Adrenal gland (tissue), 12 donors: ENCODE data around the gene PGM3. TPM values are rescaled to one million over a fixed set of nuclear protein-coding genes. Genes with fewer than 3 reads are reported as not detected.

ENCODE experiments used
- DNase-seq, 7 donors: peaks; one replicate each; pipeline ENCODE4 v3.0.0-alpha.2; 2019 to 2020
- H3K27ac ChIP-seq, 5 donors: fragments of 200-600 bp; sonication (generic) in 4 of 5; 1 replicate in 3 of 5; 2 replicates in 2 of 5; pipeline versions ENCODE4 v1.5.1 to v1.8.0; 2016 to 2020; ENCODE audit warnings: mild to moderate bottlenecking in 1 of 5
- H3K27me3 ChIP-seq: fragments of 200-600 bp; 2 replicates; pipeline ENCODE4 v1.8.0; 2021
- H3K36me3 ChIP-seq, 2 donors: fragments of 200-600 bp; replicated peaks in 1 of 2; 1 replicate in 1 of 2; 2 replicates in 1 of 2; pipeline versions ENCODE4 v1.5.1 to v1.8.0; 2018 to 2022
- H3K4me1 ChIP-seq, 2 donors: fragments of 200-600 bp; replicated peaks in 1 of 2; 1 replicate in 1 of 2; 2 replicates in 1 of 2; pipeline versions ENCODE4 v1.5.1 to v1.8.0; 2018 to 2021
- H3K4me3 ChIP-seq, 4 donors: fragments of 200-600 bp; sonication (generic) in 3 of 4; one replicate each; pipeline ENCODE4 v1.5.1; 2016 to 2018
- H3K9me3 ChIP-seq, 3 donors: fragments of 200-600 bp; sonication (generic) in 1 of 3; replicated peaks in 1 of 3; 1 replicate in 2 of 3; 2 replicates in 1 of 3; pipeline versions ENCODE4 v1.5.1 to v1.8.0; 2016 to 2021
- POLR2A ChIP-seq, 2 donors: fragments of 450-650 bp; IDR thresholded peaks; one replicate each; pipeline ENCODE4 v1.6.1; 2017; ENCODE audit warnings: antibody characterized with exemption in 2 of 2, mild to moderate bottlenecking in 2 of 2, moderate library complexity in 1 of 2
- WGBS, 4 donors: extraction: QIAGEN DNeasy Blood & Tissue Kit in 2 of 4; methylation state at CpG; one replicate each; pipeline versions ENCODE4 v1.1.5 to v1.1.7; 2013 to 2017; 5-methylcytosine and 5-hydroxymethylcytosine counted together
- intact Hi-C, 2 donors: fragments of 100-400 bp; cut with DNase I; formaldehyde crosslinking; loops; one replicate each; pipeline versions ENCODE4 v1.14.1 to v1.15.0; 2022 to 2023
- polyA plus RNA-seq, 3 donors: library from polyadenylated mRNA; stranded (reverse); fragments of 200-250 nt in 2 of 3; fragments of 350-450 nt in 1 of 3; fragmentation: Illumina TruSeq in 1 of 3; extraction: RNeasy Lipid Tissue Mini Kit (QIAGEN cat#74804) in 1 of 3; gene quantifications; one replicate each; pipeline ENCODE4 v1.2.3, GENCODE V29; 2013 to 2014
- total RNA-seq, 9 donors: library from RNA; depleted of rRNA in 4 of 9; stranded (reverse); fragments of >200 nt in 4 of 9; fragments of 120-200 nt in 1 of 9; fragmentation: NEBNext Ultra II Directional in 1 of 9; extraction: Animal tissue kit (Norgen Biotek cat#: 25700) in 1 of 9; gene quantifications; one replicate each; pipeline versions ENCODE4 v1.1.0 to v1.2.4, GENCODE V29; 2013 to 2023
- TF ChIP-seq, protein P1 (sequence below), 6 experiments: fragments of 450-650 bp in 4 of 6; fragments of 200-600 bp in 2 of 6; sonication (generic) in 1 of 6; IDR thresholded peaks; 1 replicate in 5 of 6; 2 replicates in 1 of 6; pipeline versions ENCODE4 v1.5.1 to v1.8.0; 2016 to 2021; ENCODE audit warnings: antibody characterized with exemption in 6 of 6, mild to moderate bottlenecking in 2 of 6, moderate library complexity in 1 of 6
- donor health status: healthy with polysubstance abuse.
- donor health status: Bipolar disorder and iron deficiency.
- donor health status: DM: yes; HTN: yes; CAD: no.
- donor health status: DM: no; HTN: no; CAD: no.
- donor health status: DM: no; HTN: no; CAD: no.
- donor health status: DM: yes; HTN: yes; CAD: no.

The PGM3 gene
- total and polyA plus RNA-seq, 12 donors: 14.7 to 124 (median 40.4) TPM

DNA sequence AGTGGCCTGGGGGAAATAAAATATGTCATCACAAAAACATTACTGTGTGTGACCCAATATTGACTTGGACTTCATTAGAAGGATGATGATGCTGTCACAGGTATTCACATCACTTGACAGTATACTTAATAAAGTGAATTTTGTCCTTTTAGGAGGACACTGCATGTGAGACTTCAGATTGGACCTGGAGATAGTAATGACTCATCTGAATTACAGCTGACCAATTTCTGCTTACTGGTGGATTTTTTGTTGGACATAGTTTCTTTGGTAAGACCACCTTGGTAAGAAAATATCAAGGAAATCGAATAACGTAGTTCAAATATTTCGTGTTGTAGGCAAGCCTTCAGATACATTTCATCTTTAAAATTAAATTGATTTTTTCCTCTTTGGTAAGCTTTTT is 68.5 kb downstream of the PGM3 start:
- H3K9me3 ChIP-seq: no peaks in the 10 kb centered on the region
- H3K27ac ChIP-seq: no peak overlapping the region
- TF ChIP-seq, protein P1, sequence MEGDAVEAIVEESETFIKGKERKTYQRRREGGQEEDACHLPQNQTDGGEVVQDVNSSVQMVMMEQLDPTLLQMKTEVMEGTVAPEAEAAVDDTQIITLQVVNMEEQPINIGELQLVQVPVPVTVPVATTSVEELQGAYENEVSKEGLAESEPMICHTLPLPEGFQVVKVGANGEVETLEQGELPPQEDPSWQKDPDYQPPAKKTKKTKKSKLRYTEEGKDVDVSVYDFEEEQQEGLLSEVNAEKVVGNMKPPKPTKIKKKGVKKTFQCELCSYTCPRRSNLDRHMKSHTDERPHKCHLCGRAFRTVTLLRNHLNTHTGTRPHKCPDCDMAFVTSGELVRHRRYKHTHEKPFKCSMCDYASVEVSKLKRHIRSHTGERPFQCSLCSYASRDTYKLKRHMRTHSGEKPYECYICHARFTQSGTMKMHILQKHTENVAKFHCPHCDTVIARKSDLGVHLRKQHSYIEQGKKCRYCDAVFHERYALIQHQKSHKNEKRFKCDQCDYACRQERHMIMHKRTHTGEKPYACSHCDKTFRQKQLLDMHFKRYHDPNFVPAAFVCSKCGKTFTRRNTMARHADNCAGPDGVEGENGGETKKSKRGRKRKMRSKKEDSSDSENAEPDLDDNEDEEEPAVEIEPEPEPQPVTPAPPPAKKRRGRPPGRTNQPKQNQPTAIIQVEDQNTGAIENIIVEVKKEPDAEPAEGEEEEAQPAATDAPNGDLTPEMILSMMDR (IDR thresholded peaks at IDR 0.05): no peak
- TF ChIP-seq POLR2A (IDR thresholded peaks at IDR 0.05): no peak
- intact Hi-C loops: no loop called here
- peaks cover 0 to 38% of the 10 kb centered on the region in 2 donors for H3K36me3 ChIP-seq
- H3K27me3 ChIP-seq: no peaks in the 10 kb centered on the region
- WGBS, 4 donors: 91 to 98% (median 97%) methylated on average over 3 of the region's 3 CpGs
- H3K4me1 ChIP-seq: no peaks in the 10 kb centered on the region
- no peak overlapping the region for H3K4me3 ChIP-seq
- DNase-seq: no peak

DNA sequence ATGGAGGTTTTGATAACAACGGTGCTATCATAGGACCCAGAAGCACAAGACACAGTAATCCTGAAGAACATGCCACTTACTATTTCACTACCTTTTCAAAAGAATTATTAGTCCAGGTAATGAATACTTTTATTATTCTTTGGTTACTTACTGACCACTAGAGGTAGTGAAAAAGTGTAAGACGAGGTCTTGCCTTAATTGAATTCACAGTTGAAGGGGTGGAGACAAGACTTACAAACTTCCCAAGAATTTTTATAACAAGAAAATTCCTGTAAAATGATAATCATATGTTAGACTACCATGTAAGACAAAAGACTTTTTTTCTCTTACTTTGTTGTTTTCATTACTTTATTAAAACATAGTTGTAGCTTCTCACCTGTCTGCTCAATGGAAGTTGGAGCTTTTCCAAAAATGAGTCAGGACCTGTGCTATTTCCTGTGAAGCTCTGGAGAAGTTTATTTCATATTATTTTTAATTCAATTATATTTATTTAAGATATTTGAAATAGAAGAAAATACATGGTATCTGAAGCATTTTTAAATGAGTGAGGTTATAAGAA is 73.2 kb downstream of the PGM3 start:
- no peaks in the 10 kb centered on the region for H3K4me1 ChIP-seq
- peaks cover 0 to 12% of the 10 kb centered on the region in 2 donors for H3K36me3 ChIP-seq
- WGBS, 4 donors: 96 to 99% (median 98%) methylated on average over 2 of the region's 2 CpGs
- no peaks in the 10 kb centered on the region for H3K9me3 ChIP-seq
- no peak for TF ChIP-seq POLR2A (IDR thresholded peaks at IDR 0.05)
- TF ChIP-seq, protein P1 (IDR thresholded peaks at IDR 0.05): no peak
- no peak overlapping the region for H3K4me3 ChIP-seq
- no peaks in the 10 kb centered on the region for H3K27me3 ChIP-seq
- no peak overlapping the region for H3K27ac ChIP-seq
- intact Hi-C loops: no loop called here
- DNase-seq: no peak

DNA sequence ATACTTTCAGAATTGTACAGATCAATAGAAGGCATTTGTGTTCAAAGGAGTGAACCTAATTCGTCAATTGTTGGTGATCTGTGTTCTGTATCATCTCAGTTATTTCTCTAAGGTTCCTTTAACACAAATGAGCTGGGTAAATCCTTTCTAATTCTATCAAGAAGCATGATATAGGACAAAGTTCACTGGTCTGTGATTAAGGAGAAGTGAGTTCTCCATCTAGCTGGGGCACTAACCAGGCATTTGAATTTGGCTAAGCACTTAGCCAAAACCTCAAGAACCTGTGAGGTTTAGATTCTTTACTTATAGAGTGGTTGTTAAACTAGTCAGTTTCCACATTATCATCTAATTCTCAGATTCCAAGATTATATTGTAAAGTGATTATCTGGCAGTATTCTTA is 75.3 kb downstream of the PGM3 start:
- no peaks in the 10 kb centered on the region for H3K27me3 ChIP-seq
- intact Hi-C loops: no loop called here
- no peaks in the 10 kb centered on the region for H3K9me3 ChIP-seq
- no peak overlapping the region for H3K27ac ChIP-seq
- no peak for TF ChIP-seq POLR2A (IDR thresholded peaks at IDR 0.05)
- TF ChIP-seq, protein P1 (IDR thresholded peaks at IDR 0.05): no peak
- peaks cover 0 to 12% of the 10 kb centered on the region in 2 donors for H3K36me3 ChIP-seq
- 90 to 96% (median 95%) methylated on average over 1 of the region's 1 CpG for WGBS, 4 donors
- DNase-seq: no peak
- H3K4me3 ChIP-seq: no peak overlapping the region
- H3K4me1 ChIP-seq: peaks cover 0 to 6% of the 10 kb centered on the region in 2 donors

Other genes with a start within 250 kb of the PGM3 start
- 10 to 100 TPM in 2 of 9 donors, 1 to 10 TPM in 7; 1.3 to 12.3 (median 7.7) TPM for gene UBE3D, start 127.4 kb downstream of the PGM3 start, total RNA-seq
- gene UBE3D, start 127.4 kb downstream of the PGM3 start, polyA plus RNA-seq: 10 to 100 TPM in 1 of 3 donors, 1 to 10 TPM in 2; 3.1 to 15.9 (median 9.5) TPM
- 10 to 100 TPM; 12.2 to 33.6 (median 21.2) TPM for gene DOP1A, start 125.6 kb downstream of the PGM3 start, total RNA-seq
- 10 to 100 TPM; 11.3 to 11.7 (median 11.4) TPM for gene DOP1A, start 125.6 kb downstream of the PGM3 start, polyA plus RNA-seq
- gene RWDD2A, start 92 bp upstream of the PGM3 start, total RNA-seq: 10 to 100 TPM in 1 of 9 donors, 1 to 10 TPM in 8; 4.6 to 12.0 (median 8.1) TPM
- gene RWDD2A, start 92 bp upstream of the PGM3 start, polyA plus RNA-seq: 10 to 100 TPM in 1 of 3 donors, 1 to 10 TPM in 2; 6.7 to 18.3 (median 7.3) TPM
- gene ME1, start 237.8 kb upstream of the PGM3 start, total RNA-seq: 10 to 100 TPM; 54.4 to 86.8 (median 64.7) TPM
- 100 to 1,000 TPM in 1 of 3 donors, 10 to 100 TPM in 2; 19.9 to 145 (median 26.4) TPM for gene ME1, start 237.8 kb upstream of the PGM3 start, polyA plus RNA-seq